HepG2 (cell line): ENCODE measurements around the gene C20orf144. TPM values are rescaled to one million over a fixed set of nuclear protein-coding genes. Genes with fewer than 3 reads are reported as not detected.

Experiments used
- ARID2 ChIP-seq: sonication (generic); formaldehyde crosslinking; IDR thresholded peaks from 2 replicates; pipeline ENCODE4 v1.8.1; 2022; ENCODE audit warnings: mild to moderate bottlenecking, missing genetic modification reagents, borderline replicate concordance
- CCDC6 ChIP-seq: sonication (generic); formaldehyde crosslinking; IDR thresholded peaks from 2 replicates; pipeline ENCODE4 v1.8.1; 2022; ENCODE audit warnings: mild to moderate bottlenecking, missing genetic modification reagents, moderate library complexity
- HDAC1 ChIP-seq: sonication (generic); formaldehyde crosslinking; IDR thresholded peaks from 2 replicates; pipeline ENCODE4 v1.5.1; 2020; ENCODE audit warnings: mild to moderate bottlenecking, missing genetic modification reagents
- HINFP ChIP-seq: sonication (generic); formaldehyde crosslinking; IDR thresholded peaks from 2 replicates; pipeline ENCODE4 v1.4.0; 2020; ENCODE audit warnings: low read depth, mild to moderate bottlenecking, missing genetic modification reagents
- HMGXB3 ChIP-seq: sonication (generic); formaldehyde crosslinking; IDR thresholded peaks from 2 replicates; pipeline ENCODE4 v1.4.0; 2020; ENCODE audit warnings: missing genetic modification reagents, borderline replicate concordance
- KDM5B ChIP-seq: sonication (generic); formaldehyde crosslinking; IDR thresholded peaks from 2 replicates; pipeline ENCODE4 v1.4.0; 2020; ENCODE audit warnings: missing genetic modification reagents, mild to moderate bottlenecking, borderline replicate concordance
- MTERF4 ChIP-seq: sonication (generic); formaldehyde crosslinking; IDR thresholded peaks from 2 replicates; pipeline ENCODE4 v1.8.0; 2023; ENCODE audit warnings: mild to moderate bottlenecking, missing genetic modification reagents
- SETDB1 ChIP-seq: sonication (generic); formaldehyde crosslinking; IDR thresholded peaks from 2 replicates; pipeline ENCODE4 v1.5.1; 2020; ENCODE audit warnings: missing genetic modification reagents, mild to moderate bottlenecking, borderline replicate concordance
- SNAPC5 ChIP-seq: sonication (generic); formaldehyde crosslinking; IDR thresholded peaks from 2 replicates; pipeline ENCODE4 v1.8.1; 2023; ENCODE audit warnings: mild to moderate bottlenecking, missing genetic modification reagents, borderline replicate concordance
- SP4 ChIP-seq: sonication (generic); formaldehyde crosslinking; IDR thresholded peaks from 2 replicates; pipeline ENCODE4 v1.8.1; 2023; ENCODE audit warnings: mild to moderate bottlenecking, missing genetic modification reagents
- SRSF4 ChIP-seq: fragments of 200-400 bp; formaldehyde crosslinking; IDR thresholded peaks from one replicate; pipeline ENCODE4 v1.6.1; 2018; ENCODE audit warnings: mild to moderate bottlenecking, low read depth, low read length, moderate library complexity; ENCODE audit not compliant: poor library complexity, severe bottlenecking
- TAF1 ChIP-seq: sonication (generic); formaldehyde crosslinking; IDR thresholded peaks from 2 replicates; pipeline ENCODE4 v1.4.0; 2020; ENCODE audit warnings: missing genetic modification reagents
- ZFAT ChIP-seq: sonication (generic); formaldehyde crosslinking; conservative IDR thresholded peaks from 2 replicates; pipeline ENCODE4 v1.8.1; 2023; ENCODE audit warnings: missing genetic modification reagents, inconsistent platforms
- ZFP36L1 ChIP-seq: sonication (generic); formaldehyde crosslinking; IDR thresholded peaks from 2 replicates; pipeline ENCODE4 v1.8.0; 2022; ENCODE audit warnings: mild to moderate bottlenecking, missing genetic modification reagents, moderate library complexity
- ZFP91 ChIP-seq: sonication (generic); formaldehyde crosslinking; IDR thresholded peaks from 2 replicates; pipeline ENCODE4 v1.9.0; 2022; ENCODE audit warnings: missing genetic modification reagents, mild to moderate bottlenecking, borderline replicate concordance
- ZNF124 ChIP-seq: sonication (generic); formaldehyde crosslinking; IDR thresholded peaks from 2 replicates; pipeline ENCODE4 v1.4.0; 2020; ENCODE audit warnings: missing genetic modification reagents
- ZNF839 ChIP-seq: sonication (generic); formaldehyde crosslinking; IDR thresholded peaks from 2 replicates; pipeline ENCODE4 v1.4.0; 2020; ENCODE audit warnings: missing genetic modification reagents, mild to moderate bottlenecking, borderline replicate concordance
- ZNF883 ChIP-seq: sonication (generic); formaldehyde crosslinking; IDR thresholded peaks from 2 replicates; pipeline ENCODE4 v1.5.1; 2020; ENCODE audit warnings: mild to moderate bottlenecking, missing genetic modification reagents; ENCODE audit errors: not compliant biosample characterization
- polyA plus RNA-seq, 8 experiments: library from polyadenylated mRNA; depleted of rRNA in 3 of 8; stranded (reverse) in 7 of 8; unstranded in 1 of 8; fragments of >200 nt; fragmentation: Illumina TruSeq in 4 of 8; extraction: Trizol in 4 of 8; gene quantifications; 2 replicates each; pipeline versions ENCODE4 v1.2.1 to v1.2.3, GENCODE V29; 2011 to 2016; ENCODE audit warnings: low read depth in 4 of 8, missing spikeins in 1 of 8, mixed read lengths in 1 of 8; ENCODE audit not compliant: insufficient read depth in 1 of 8
- total RNA-seq, 5 experiments: library from RNA; depleted of rRNA; stranded (reverse); fragments of >200 nt; fragmentation: Illumina TruSeq; extraction: Trizol; gene quantifications; 2 replicates each; pipeline ENCODE4 v1.2.3, GENCODE V29; 2016; ENCODE audit warnings: low read depth in 1 of 5

C20orf144 gene
- total and polyA plus RNA-seq, 2 of the 13 experiments (the other 11 are each of a cell fraction or from before 2014, with no cell fraction given): 0.09 to 0.16 TPM

GRCh38 chr20:33653900-33654596 lies 8.1 kb upstream of the C20orf144 start (continued):
- no peak for TF ChIP-seq HMGXB3 (CRISPR knock-in tag)
- no peak for TF ChIP-seq ZNF883 (CRISPR knock-in tag)
- 0 out of 2 replicates have a peak, but pooled peaks have one; percentile 27 for TF ChIP-seq TAF1 (CRISPR knock-in tag)
- no peak for TF ChIP-seq CCDC6 (CRISPR knock-in tag)
- 0 out of 2 replicates have a peak, but pooled peaks have one; percentile 12 for TF ChIP-seq ZFP91 (CRISPR knock-in tag)
- peak; percentile 67; the same call in 1 of the 2 replicates for TF ChIP-seq SNAPC5
- TF ChIP-seq SP4: peak; percentile 38; the same call in 1 of the 2 replicates
- TF ChIP-seq ZFP36L1 (CRISPR knock-in tag): no peak
- no peak for TF ChIP-seq SRSF4
- TF ChIP-seq KDM5B: no peak
- no peak for TF ChIP-seq MTERF4 (CRISPR knock-in tag)
- TF ChIP-seq SETDB1 (CRISPR knock-in tag): no peak
- no peak for TF ChIP-seq HDAC1 (CRISPR knock-in tag)
- peak; percentile 70 for TF ChIP-seq ARID2 (CRISPR knock-in tag)
- no peak; the same call in 1 of the 2 replicates for TF ChIP-seq ZNF839 (CRISPR knock-in tag)
- TF ChIP-seq HINFP: no peak
- no peak for TF ChIP-seq ZFAT
- 0 out of 2 replicates have a peak, but pooled peaks have one; percentile 4 for TF ChIP-seq ZNF124 (CRISPR knock-in tag)
